Left colon (tissue), 2 donors: Measurements from ENCODE around the gene HCN1. TPM values are rescaled to one million over a fixed set of nuclear protein-coding genes. Genes with fewer than 3 reads are reported as not detected.

Source experiments
- ATAC-seq: fragments of 200-7000 bp; cut with Tn5 transposase; one replicate; pipeline ENCODE4 v1.9.1; 2020; ENCODE audit warnings: mild to moderate bottlenecking, moderate library complexity
- DNase-seq, 2 donors: peaks; one replicate each; pipeline ENCODE4 v3.0.0-alpha.2; 2020
- intact Hi-C, 2 donors: fragments of 100-400 bp; cut with DNase I in 1 of 2; cut with micrococcal nuclease in 1 of 2; formaldehyde crosslinking; loops; one replicate each; pipeline versions ENCODE4 v1.11.2 to v1.14.0; 2022; cut with DNase I, micrococcal nuclease
- long read RNA-seq: library from polyadenylated mRNA; unstranded; transcript quantifications from one replicate; pipeline ENCODE4 v2.0.0, GENCODE V29; 2021
- total RNA-seq, 2 donors: library from RNA; stranded (reverse); fragmentation: NEBNext Ultra II Directional; extraction: Animal tissue kit (Norgen Biotek cat#: 25700); gene quantifications; one replicate each; pipeline ENCODE4 v1.2.1, GENCODE V29; 2021
- donor health status: DM: no; HTN: no; CAD: no.
- donor health status: DM: yes; HTN: yes; CAD: no.

Gene HCN1
- under 1 TPM; 0.06 TPM for total RNA-seq
- long read RNA-seq, result 0 reads

DNA sequence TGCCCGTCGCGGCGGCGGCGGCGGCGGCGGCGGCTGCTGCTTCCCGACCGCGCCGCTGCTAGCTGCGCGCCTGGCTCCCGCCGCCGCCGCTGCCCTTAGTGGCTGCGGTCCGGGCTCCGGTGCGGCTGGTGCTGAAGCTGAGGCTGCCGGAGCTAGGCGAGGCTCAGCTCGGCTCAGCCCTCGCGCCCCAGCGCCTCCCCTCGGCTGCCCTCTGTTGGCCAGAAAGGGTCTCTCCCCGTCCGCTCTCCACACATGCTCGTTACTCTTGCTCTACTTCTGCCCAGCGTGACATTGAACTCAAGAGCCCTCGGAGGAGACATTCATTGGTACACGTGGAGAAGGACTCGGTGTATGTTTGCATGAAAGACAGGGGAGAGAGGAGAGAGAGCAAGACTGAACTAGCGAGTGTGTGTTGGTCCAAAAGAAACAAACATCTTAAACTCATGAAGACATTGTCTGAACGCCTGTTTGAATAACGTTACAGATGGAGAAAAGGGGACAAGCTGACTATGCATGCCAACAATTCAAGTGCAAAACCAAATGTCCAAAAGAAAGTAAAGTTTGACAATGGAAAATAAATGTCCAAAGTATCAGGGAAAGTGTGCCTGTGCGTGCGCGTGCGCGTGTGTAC, at the start of gene HCN1:
HCN1 (minus strand) TSS at position 175 of the 631 bp plus-strand sequence.
- DNase-seq (peak; percentile 52 to 79), ATAC-seq (peak; percentile 100)
- intact Hi-C loops, result no loop called here

DNA sequence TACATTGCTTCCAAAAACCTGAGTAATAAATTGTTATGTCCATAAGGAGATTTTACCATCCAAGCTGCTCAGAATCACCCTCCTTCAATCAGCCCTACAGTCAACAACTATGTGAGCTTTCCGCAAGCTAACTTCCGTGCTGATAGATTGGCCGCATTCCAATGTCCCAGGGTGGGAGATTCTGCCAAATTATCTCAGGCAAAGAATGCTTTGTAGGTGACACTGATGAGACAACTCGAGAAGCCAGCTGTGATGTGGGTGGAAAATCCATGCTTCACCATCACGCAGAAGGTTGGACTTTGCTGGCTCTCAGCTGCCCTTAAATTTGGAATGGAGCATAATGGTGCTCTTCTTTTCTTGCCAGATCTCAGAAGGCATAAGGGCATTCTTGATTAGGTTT, 44.9 kb upstream of the HCN1 start:
- ATAC-seq (no peak), DNase-seq (no peak)
- intact Hi-C loops, result no loop called here

GRCh38 chr5:45737153-45737552, 41.0 kb upstream of the HCN1 start:
- intact Hi-C loops, result no loop called here
- ATAC-seq (no peak), DNase-seq (no peak)

DNA sequence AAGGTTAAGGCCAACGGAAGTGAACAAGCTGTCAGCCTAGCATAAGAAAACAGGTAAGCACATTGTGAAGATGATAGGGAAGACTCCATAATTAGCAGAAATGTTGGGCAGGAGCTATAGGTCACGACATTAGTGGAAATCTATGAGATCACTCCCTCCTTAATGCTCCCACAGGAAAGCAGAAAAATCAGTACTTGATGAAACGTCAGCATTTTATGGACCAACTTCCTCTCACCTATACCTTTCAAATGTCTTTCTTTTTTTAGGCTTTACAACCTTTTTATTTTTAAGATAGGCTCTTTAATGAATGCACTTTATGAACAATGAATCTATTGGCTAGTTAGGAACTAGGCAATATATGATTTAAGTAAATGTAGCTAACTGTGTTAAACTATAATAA, 29.4 kb upstream of the HCN1 start:
- DNase-seq, result no peak
- intact Hi-C loops, result no loop called here

DNA sequence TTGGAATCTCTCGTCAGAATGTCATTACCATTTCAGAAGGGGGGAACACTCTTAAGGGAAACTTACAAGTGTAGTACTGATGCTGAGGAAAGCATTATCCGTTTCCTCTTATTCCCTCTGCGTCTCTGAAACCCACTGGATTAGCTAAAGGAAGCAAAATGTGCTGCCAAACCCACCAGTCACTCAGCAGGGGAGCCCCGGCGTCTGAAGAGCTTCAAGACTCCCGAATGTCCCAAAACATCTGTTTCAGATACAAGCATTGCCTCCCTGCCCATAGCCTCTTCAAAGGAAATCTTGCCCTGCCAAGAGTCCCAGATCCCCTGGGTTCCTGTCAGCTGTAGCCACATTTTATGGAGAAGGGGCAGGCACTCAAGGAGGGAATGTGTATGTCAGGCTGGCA, 1.0 kb upstream of the HCN1 start:
- intact Hi-C loops, result no loop called here
- DNase-seq, result no peak
- no peak for ATAC-seq

More for the DNA sequence above, 29.4 kb upstream of the HCN1 start:
- no peak for ATAC-seq

DNA sequence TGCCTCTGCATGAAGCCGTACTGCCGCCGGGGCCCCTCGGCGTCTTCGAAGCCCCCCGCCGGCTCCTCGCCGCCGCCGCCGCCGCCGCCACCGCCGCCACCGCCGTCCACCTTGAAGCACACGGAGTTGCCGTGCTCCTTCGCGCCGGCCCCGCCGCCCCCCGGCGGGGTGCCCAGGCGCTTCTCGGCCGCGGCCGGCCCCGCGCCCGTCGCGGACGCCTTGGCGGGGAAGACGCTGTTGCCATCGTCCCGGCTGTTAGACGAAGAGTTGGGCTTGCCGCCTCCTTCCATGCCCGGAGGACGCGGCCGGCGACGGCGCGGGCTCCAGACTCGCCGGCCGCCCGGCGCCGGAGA, 400 bp downstream of the HCN1 start:
- no peak for ATAC-seq

DNA sequence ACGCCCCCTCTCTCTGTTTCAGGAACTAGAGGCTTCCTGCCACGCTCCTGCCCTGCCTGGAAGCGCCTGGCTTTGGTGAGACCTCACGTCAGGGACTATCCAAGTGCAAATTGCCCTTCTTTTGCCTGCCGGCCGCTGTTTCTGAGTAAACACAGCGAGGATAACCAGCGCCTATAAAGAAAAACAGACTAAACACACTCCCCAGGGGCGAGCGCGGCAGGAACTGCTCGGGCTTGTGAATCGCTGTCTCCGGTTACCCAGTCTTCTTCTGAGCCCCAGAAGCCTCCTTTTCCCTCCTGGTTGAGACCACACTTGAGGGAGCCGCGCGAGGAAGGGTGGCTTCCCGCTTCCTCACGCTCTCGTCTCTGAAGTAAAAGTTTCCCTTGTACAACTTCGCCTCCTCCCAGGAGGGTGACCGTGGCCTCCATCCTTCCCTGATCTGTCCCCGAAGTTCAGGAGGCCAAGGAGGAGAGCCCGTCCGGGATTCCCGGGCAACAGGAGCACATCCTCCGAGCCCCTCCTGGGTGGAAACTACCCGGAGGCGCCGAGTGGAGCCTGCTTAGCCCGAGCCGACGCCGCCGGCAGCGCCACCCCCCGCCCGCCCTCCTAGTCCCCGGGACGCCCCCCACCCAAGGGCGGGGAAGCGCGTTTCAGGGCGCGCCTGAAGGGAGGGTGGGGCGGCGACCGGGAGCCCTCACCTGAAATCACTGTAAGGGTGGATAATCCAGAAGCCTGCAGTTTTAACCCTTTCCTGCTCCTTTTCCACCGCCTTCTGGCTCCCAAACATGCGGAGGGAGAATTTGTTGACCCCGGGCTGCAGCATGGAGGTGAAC, 993 bp downstream of the HCN1 start:
- ATAC-seq (no peak), DNase-seq (no peak)
- intact Hi-C loops, result no loop called here

More for the DNA sequence above, 400 bp downstream of the HCN1 start:
- DNase-seq, result no peak
- intact Hi-C loops, result no loop called here

GRCh38 chr5:45694255-45694814, 1.8 kb downstream of the HCN1 start:
- DNase-seq (no peak), ATAC-seq (no peak)
- intact Hi-C loops, result no loop called here

DNA sequence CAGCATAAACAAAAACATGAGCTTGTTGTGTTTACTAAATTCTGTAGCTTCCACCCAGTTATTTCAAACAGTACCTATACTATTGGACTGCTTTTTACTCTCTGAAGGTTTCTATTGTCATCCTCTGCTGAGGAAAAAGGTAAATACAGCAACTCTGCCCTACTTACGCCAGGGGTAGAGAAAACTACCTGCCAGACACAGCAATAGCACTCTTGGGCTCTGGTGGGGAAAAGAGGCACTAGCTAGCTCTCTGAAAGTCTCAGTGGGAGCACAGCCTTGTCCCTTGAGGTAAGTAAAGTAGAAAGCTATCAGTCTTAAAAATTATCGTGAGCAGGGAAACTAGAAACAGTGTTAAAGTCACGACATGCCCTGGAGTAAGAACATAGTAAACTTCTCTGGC, 3.7 kb downstream of the HCN1 start:
- ATAC-seq (no peak), DNase-seq (no peak)
- intact Hi-C loops, result no loop called here

DNA sequence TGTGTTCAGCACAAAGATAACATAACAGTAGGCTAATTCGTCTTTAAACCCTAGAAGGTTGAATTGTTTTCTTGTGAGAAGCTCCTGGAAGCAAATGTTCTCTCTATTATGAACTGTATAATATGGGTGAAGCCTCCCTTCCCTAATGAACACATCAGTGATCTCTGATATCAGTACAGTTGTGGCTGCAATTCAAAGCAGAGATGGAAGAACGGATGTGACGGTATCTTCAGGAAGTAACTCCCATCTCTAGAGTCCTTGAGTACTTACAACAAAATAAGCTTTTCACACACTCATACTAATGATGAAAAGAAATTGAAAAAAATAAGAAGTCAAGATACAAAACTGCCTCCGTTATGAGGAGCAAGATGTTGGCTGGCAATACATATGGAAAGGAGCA, 4.5 kb downstream of the HCN1 start:
- no peak for ATAC-seq
- no peak for DNase-seq
- intact Hi-C loops, result no loop called here

DNA sequence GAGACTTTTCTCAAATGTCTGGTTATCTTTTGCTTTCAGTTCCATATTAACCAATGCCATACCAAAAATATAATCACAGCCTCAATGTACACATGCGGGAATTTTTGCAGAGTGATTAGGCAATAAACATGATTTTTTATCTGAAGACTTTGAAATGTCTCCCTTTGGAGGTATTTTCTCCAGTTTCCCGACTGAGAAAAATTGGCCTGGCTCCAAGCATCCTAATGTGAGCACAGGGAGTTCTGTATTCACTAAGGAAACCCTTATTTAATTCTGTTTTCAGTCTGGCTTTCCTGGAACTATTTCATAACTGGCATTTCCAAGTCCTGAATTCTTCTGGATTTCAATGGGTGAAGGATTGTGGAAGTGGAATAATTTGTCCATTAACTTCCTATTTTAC, 8.5 kb downstream of the HCN1 start:
- no peak for ATAC-seq
- intact Hi-C loops, result no loop called here
- DNase-seq, result no peak

DNA sequence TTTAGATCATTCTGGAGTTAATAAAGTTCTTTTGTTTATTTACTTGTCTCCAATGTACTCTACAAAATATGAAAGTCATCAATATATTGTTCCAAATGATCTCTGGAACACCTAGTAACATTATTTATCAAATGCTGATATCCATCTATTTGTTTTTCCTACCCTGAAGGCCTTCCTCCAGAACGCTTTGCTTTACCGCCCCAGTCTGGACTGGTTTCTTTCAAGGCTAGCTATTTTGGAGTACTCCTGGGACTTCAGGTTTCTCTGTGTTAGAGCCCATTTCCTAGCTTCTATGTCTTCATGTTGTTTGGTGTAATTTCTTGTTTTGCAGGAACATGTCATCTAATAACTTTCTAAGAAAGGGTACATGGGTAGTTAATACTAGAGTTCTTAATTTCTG, 9.6 kb downstream of the HCN1 start:
- no peak for ATAC-seq
- DNase-seq, result no peak
- intact Hi-C loops, result no loop called here

DNA sequence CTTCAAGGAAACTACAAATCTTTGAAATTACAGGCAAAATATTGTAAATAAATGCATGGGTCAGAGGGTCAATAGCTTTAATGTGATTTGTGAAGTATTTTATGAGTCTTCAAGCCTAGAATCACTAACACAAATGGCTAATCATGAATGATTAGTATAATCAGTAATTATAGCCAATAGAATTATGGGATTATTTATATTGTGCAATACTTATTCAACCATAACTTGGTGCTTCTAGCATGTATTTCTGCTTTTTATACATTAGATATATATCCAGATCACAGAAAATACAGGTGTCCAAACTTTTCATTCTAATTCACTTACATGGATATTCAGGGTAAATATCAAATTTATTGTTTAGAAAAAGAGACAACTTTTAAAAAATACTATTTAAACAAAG, 12.1 kb downstream of the HCN1 start:
- ATAC-seq (no peak), DNase-seq (no peak)
- intact Hi-C loops, result no loop called here

- intact Hi-C loops, result no loop called here
- DNase-seq, result no peak
- ATAC-seq, result no peak
Observed at GRCh38 chr5:45680950-45681349, 15.2 kb downstream of the HCN1 start.

DNA sequence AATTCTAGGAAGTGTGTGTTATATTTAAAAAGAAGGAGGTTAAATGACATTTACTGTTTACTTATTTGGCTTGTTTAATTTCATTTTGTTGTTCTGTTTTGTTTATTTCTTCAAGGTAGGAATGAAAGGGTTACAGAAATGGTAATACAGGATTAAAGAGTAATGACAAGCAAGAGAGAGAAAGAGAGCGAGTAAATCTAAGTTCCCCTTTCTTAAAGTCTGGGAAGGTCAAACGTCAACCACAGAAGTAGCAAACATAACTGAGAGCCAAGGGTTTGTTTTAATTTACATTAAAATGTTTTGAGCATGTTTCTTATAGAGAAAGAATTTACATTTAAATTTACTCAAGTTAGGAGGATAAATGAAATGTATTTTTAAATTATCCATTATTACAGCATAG, 18.7 kb downstream of the HCN1 start:
- DNase-seq, result no peak
- intact Hi-C loops, result no loop called here
- no peak for ATAC-seq

DNA sequence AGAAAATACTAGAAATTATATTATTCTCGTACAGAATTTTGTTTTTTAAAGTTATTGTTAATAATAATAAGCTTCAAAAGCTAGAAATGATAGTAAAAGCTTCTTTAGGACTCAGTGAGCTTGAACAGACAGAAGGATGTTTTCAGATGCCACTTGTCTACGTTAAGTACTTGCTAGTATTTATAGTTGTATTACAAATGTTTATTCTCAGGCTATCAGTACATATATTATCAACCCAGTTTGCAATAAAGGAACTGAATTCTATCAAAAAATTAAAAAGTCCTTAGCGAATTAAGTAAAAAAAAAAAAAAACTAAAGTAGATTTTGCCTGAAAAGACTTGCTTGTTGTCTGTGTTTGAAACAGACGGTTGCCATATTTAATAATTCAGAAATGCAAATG, 23.9 kb downstream of the HCN1 start:
- no peak for DNase-seq
- ATAC-seq, result no peak
- intact Hi-C loops, result no loop called here

- intact Hi-C loops, result no loop called here
- no peak for DNase-seq
- no peak for ATAC-seq
Observed at GRCh38 chr5:45648744-45649143, 47.4 kb downstream of the HCN1 start.

DNA sequence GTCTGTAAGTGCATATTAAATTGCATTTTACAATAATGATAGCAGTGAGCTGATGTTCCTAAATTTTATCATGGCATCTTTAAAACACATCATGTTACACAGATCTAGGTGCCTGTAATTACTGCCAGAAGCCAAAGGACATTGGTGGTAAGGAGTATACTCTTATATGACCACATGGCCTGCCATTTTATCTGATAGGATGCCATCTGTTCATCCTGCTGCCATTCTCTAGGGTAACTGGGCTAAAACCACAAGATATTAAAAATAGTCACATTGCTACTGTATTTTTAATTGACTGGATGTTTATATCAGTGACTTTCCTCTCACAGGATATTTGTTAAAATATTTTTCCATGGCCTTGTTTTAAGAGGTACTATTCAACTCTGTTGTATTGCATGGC, 53.1 kb downstream of the HCN1 start:
- DNase-seq (no peak), ATAC-seq (no peak)
- intact Hi-C loops, result no loop called here

DNA sequence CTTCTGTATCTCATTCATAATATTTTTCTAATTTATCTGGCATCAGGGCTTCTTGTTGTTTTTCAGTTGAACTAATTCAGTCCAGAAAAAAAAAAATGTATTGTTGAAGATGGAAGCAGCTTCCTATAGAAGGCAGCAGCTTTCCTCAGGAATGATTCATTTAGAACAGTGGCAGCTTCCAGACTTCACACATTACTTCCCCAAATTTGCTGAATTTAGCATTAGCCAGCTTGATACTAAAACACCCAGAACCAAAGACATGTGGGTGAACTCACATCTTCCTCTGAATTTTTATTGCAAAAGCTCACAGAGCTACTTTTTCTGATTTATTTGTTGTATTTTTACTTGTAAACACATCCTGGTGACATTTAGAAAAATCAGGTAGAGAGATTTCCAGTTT, 53.8 kb downstream of the HCN1 start:
- no peak for ATAC-seq
- intact Hi-C loops, result no loop called here
- no peak for DNase-seq

DNA sequence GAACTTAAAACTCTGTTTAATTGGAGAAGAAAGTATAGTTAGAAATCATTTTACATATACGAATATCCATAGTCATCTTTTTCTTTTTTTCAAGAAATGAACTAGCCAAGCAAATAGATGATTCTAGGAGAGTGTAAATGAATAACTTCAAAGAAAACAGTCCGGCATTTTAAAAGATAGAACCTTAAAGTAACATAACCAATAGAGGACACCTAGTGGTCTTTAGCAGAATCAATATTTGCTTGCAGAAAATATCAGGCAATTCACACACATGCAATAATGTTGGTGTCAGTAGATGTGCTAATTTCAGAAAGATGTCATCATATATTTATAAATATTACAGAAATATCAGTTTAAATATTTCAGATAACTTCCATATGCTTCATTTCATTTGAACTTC, 57.1 kb downstream of the HCN1 start:
- ATAC-seq (no peak), DNase-seq (no peak)
- intact Hi-C loops, result no loop called here
